Epithelial cell of proximal tubule (primary cell): ENCODE data around the gene FGF11. TPM values are rescaled to one million over a fixed set of nuclear protein-coding genes. Genes with fewer than 3 reads are reported as not detected.

Experiments
- DNase-seq: peaks from one replicate; pipeline ENCODE4 v3.0.0-alpha.2; 2011; ENCODE audit warnings: low read depth
- H3K4me3 ChIP-seq: 2 replicates; pipeline ENCODE4 v1.5.1; 2011; ENCODE audit warnings: low read depth, mild to moderate bottlenecking, low read length
- total RNA-seq: library from RNA; depleted of rRNA; stranded (reverse); fragments of >200 nt; gene quantifications from 2 replicates; pipeline ENCODE4 v1.2.3, GENCODE V29; 2015
- TF ChIP-seq, protein P1 (sequence below): conservative IDR thresholded peaks from 2 replicates; pipeline ENCODE4 v1.5.1; 2012; ENCODE audit warnings: low read depth, mild to moderate bottlenecking, low read length

The FGF11 gene
- total RNA-seq, 1 donor from 2014 or later: 11.5 TPM

DNA sequence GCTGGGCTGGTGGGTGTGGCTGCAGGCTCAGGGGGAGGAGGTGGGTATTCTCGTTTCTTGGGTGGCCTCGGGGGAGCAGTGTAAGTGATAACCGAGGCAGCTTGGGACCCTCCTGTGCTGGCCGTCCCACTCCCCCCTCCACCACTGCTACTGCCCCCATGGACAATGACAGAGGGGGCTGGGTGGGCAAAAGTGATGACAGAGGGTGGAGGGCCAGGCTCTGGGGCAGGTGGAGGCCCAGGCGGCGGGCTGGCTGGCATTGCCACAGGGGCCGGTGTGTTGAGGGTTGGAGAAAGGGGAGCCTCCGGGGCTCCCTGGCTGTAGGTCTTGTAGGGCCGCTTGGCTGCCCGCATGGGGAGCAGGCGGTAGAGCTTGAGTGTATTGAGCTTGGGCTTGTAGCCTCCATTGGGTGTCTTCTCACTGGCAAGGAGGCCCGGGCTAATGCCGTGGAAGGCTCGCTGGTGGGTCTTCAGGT, 24.1 kb downstream of the FGF11 start:
- no peak overlapping the region for H3K4me3 ChIP-seq
- TF ChIP-seq, protein P1, sequence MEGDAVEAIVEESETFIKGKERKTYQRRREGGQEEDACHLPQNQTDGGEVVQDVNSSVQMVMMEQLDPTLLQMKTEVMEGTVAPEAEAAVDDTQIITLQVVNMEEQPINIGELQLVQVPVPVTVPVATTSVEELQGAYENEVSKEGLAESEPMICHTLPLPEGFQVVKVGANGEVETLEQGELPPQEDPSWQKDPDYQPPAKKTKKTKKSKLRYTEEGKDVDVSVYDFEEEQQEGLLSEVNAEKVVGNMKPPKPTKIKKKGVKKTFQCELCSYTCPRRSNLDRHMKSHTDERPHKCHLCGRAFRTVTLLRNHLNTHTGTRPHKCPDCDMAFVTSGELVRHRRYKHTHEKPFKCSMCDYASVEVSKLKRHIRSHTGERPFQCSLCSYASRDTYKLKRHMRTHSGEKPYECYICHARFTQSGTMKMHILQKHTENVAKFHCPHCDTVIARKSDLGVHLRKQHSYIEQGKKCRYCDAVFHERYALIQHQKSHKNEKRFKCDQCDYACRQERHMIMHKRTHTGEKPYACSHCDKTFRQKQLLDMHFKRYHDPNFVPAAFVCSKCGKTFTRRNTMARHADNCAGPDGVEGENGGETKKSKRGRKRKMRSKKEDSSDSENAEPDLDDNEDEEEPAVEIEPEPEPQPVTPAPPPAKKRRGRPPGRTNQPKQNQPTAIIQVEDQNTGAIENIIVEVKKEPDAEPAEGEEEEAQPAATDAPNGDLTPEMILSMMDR: no peak
- DNase-seq: no peak

DNA sequence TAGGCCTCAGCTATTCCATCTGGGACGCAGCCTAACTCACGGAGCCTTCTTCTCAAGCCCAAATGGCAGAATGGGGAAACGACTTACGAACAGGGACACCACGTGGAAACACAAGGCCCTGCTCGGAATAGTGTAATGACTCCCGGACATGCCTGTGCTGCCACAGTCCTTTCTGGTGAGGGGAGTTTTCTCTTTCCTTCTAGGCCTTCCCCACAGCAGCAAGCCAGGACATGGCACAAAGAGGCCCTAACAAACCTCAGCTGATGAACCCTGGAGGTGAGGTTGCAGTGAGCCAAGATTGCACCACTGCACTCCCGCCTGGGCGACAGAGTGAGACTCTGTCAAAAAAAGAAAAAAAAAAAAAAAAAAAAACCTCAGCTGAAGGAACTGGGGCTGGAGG, 24.8 kb downstream of the FGF11 start:
- DNase-seq: no peak
- TF ChIP-seq, protein P1: no peak
- no peak overlapping the region for H3K4me3 ChIP-seq

DNA sequence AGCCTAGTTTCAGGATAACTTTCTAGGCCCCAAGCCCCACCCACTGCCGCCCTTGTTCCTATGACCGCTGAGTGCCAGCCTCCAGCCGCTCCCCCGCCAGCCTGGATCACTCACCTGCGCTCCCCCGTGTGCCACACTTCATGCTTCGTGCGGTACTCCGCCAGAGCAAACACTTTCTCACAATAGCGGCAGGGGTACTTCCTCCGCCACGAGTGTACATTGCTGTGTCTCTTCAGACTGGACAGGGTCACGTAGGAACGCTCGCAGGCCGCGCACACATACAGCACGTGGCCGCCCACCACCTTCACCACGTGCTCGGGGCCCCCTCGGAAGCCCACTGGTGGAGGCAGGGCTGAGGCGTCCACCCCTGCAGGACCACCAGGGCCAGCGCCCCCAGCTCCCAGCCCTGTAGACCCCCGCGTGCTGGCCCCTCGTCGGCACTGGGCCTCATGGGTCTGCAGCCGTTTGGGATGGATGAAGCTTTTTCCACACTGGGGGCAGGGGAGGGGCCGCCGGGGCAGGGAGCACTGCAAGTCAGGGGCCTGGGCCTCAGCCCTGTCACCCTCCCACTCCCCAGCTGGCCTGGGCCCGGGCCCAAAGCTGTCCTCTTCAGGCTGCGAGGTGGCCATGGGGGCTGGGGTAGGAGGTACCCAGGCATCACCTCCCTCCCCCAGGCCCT, 26.4 kb downstream of the FGF11 start:
- DNase-seq: no peak
- no peak overlapping the region for H3K4me3 ChIP-seq
- TF ChIP-seq, protein P1: no peak

DNA sequence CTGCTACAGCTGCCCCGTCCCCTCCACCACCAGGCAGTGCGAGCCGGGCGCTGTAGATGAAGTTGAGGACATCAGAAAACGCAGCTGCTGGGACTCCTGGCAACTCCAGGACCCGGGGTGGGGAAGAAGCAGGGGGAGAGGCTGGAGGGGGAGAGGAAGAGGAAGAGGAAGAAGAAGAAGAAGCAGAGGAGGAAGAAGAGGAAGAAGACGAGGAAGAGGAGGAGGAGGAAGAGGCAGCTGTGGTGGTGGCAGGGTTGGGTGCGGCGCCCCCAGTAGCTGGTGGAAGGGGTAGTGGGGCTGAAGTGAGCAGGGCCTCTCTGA, 27.0 kb downstream of the FGF11 start:
- TF ChIP-seq, protein P1: no peak
- DNase-seq: no peak
- no peak overlapping the region for H3K4me3 ChIP-seq

DNA sequence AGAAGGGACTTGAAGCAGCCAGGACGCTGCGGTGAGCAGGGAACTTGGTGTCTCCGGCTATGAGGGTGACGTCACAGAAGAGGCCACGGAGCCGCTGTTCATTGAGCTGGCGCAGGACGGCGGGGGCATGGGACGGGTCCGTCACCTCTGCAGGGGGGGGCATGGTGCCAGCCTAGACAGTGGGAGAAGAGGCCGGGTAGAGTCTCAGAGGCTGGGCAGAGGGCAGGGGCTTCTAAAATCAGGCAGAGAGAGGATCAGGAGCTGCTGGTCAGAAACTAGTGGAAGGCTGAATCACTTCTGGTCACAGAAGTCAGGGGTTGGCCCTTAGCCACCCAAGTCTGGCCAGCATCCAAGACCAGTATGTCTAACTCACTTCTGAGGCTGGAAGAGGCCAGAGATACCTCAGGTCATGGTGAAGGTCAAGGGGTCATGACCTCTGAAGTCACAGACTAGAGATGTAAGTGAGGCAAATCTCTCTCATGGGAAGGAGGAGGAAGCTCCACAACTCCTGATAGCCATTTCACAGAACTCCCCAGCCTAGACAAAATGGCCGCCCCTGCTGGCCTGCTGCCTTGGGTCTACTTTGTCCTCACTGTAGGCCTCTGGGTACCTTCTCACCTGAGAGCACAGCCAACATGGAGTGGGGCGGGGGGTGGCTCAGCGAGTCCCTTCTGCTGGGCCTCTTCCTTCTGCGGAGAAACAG, 27.5 kb downstream of the FGF11 start:
- DNase-seq: no peak
- H3K4me3 ChIP-seq: no peak overlapping the region
- TF ChIP-seq, protein P1: no peak

DNA sequence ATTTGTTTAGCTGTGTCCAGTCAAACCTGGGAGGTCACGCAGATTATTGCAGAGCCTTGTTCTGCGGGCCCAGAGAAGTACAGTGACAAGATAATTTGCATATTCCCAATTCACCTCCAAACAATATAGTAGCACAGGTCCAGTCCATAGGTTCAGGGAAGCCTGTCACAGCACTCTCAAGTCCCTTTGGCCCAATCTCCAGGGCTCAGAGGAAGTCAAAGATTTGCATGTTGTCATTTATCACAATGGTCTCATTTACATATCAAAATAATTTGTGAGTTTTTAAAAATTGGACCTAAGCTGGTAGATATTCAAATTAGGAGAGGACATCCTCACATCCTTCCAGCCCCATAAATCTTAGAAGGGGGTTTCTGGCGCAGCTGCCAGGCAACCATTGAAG, 28.2 kb downstream of the FGF11 start:
- DNase-seq: no peak
- TF ChIP-seq, protein P1: no peak
- no peak overlapping the region for H3K4me3 ChIP-seq

DNA sequence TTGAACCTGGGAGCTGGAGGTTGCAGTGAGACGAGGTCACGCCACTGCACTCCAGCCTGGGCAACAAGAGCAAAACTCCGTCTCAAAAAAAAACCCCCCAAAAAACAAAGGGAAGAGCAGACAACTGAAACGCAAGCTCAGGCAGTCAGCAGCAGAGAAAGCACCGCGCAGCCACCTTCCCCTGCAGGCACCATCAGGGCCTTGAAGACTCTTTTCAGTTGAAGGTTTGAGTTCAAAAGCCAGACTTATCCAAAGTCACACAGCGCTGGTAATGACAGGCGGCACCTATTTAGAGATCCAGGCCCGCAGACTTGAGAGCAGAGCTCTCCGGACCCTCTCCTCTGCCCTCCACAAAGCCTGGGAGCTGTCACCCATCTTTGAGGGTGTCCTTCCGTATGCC, 29.0 kb downstream of the FGF11 start:
- TF ChIP-seq, protein P1: no peak
- no peak overlapping the region for H3K4me3 ChIP-seq
- no peak for DNase-seq
